CD4-positive, CD25-positive, alpha-beta regulatory T cell (primary cell): ENCODE results near the gene SETBP1. TPM values are rescaled to one million over a fixed set of nuclear protein-coding genes. Genes with fewer than 3 reads are reported as not detected.

Source experiments
- ATAC-seq, 2 donors: fragments of 150-1000 bp; cut with Tn5 transposase; one replicate each; pipeline ENCODE4 v1.10.0; 2021; ENCODE audit warnings: low read depth in 2 of 2, moderate number of reproducible peaks in 2 of 2, moderate library complexity in 1 of 2
- DNase-seq, 3 donors: peaks; one replicate each; pipeline versions ENCODE4 v3.0.0 to v3.0.0-alpha.2; 2012 to 2022; ENCODE audit warnings: mixed read lengths in 1 of 3
- H3K27ac ChIP-seq: one replicate; pipeline ENCODE4 v1.7.0; 2013; ENCODE audit warnings: mild to moderate bottlenecking, low read length; ENCODE audit not compliant: insufficient read depth, poor library complexity, severe bottlenecking
- H3K27me3 ChIP-seq: one replicate; pipeline ENCODE4 v1.7.0; 2013; ENCODE audit warnings: low read length; ENCODE audit not compliant: control insufficient read depth, insufficient read depth
- H3K36me3 ChIP-seq: one replicate; pipeline ENCODE4 v1.7.0; 2013; ENCODE audit warnings: mild to moderate bottlenecking, low read length, moderate library complexity; ENCODE audit not compliant: control insufficient read depth, insufficient read depth
- H3K4me1 ChIP-seq: 2 replicates; pipeline ENCODE4 v1.7.0; 2013; ENCODE audit warnings: mild to moderate bottlenecking, low read length; ENCODE audit not compliant: insufficient read depth, control insufficient read depth, poor library complexity, severe bottlenecking
- H3K4me3 ChIP-seq: one replicate; pipeline ENCODE4 v1.7.0; 2013; ENCODE audit warnings: low read depth, mild to moderate bottlenecking, low read length, moderate library complexity
- H3K9me3 ChIP-seq, 2 experiments: 1 replicate in 1 of 2; 2 replicates in 1 of 2; pipeline ENCODE4 v1.7.0; 2013; ENCODE audit warnings: low read length in 2 of 2, mild to moderate bottlenecking in 1 of 2, moderate library complexity in 1 of 2; ENCODE audit not compliant: control insufficient read depth in 2 of 2
- H3K27ac Mint-ChIP-seq, 3 donors: one replicate each; pipeline ENCODE4 v1.8.0; 2020 to 2022; ENCODE audit warnings: mild to moderate bottlenecking in 3 of 3, mixed read lengths in 3 of 3, moderate library complexity in 2 of 3
- H3K27me3 Mint-ChIP-seq: one replicate; pipeline ENCODE4 v1.8.0; 2022; ENCODE audit warnings: mild to moderate bottlenecking, mixed read lengths
- H3K36me3 Mint-ChIP-seq: one replicate; pipeline ENCODE4 v1.8.0; 2020; ENCODE audit warnings: mixed read lengths
- H3K4me1 Mint-ChIP-seq, 4 donors: one replicate each; pipeline ENCODE4 v1.8.0; 2020 to 2022; ENCODE audit warnings: mixed read lengths in 4 of 4, mild to moderate bottlenecking in 1 of 4
- H3K4me3 Mint-ChIP-seq, 4 donors: one replicate each; pipeline ENCODE4 v1.8.0; 2020 to 2022; ENCODE audit warnings: mild to moderate bottlenecking in 4 of 4, mixed read lengths in 4 of 4, moderate library complexity in 3 of 4
- H3K9me3 Mint-ChIP-seq, 7 donors: one replicate each; pipeline ENCODE4 v1.8.0; 2020 to 2022; ENCODE audit warnings: mixed read lengths in 7 of 7, mild to moderate bottlenecking in 3 of 7, moderate library complexity in 2 of 7
- polyA plus RNA-seq, 4 donors: library from polyadenylated mRNA; unstranded; fragments of 300-500 nt; fragmentation: Illumina TruSeq; gene quantifications; one replicate each; pipeline ENCODE4 v1.2.3, GENCODE V29; 2021
- total RNA-seq: library from RNA; stranded (reverse); gene quantifications from one replicate; pipeline ENCODE4 v1.2.3, GENCODE V29; 2022

Gene SETBP1
- total and polyA plus RNA-seq, 5 donors from 2014 or later: 0.32 to 1.6 (median 0.38) TPM; not detected in 2

GRCh38 chr18:45044787-45045186 is 364.1 kb downstream of the SETBP1 start:
- H3K27ac Mint-ChIP-seq: no peak overlapping the region
- H3K27me3 Mint-ChIP-seq: peaks cover 5% of the 10 kb centered on the region
- H3K4me1 Mint-ChIP-seq: no peaks in the 10 kb centered on the region
- H3K9me3 Mint-ChIP-seq: peaks cover 0 to 2% (median 0%) of the 10 kb centered on the region in 7 donors
- no peaks in the 10 kb centered on the region for H3K36me3 Mint-ChIP-seq
- no peaks in the 10 kb centered on the region for H3K4me1 ChIP-seq
- H3K4me3 Mint-ChIP-seq: no peak overlapping the region
- peaks cover 3% of the 10 kb centered on the region for H3K27me3 ChIP-seq
- no peak overlapping the region for H3K27ac ChIP-seq
- no peak overlapping the region for H3K4me3 ChIP-seq
- H3K9me3 ChIP-seq: no peaks in the 10 kb centered on the region
- no peak for DNase-seq
- no peaks in the 10 kb centered on the region for H3K36me3 ChIP-seq
- ATAC-seq: no peak

- Histone ChIP-seq H3K4me1 (no peaks in the 10 kb centered on the region), H3K27ac (no peak overlapping the region), H3K36me3 (no peaks in the 10 kb centered on the region), H3K4me3 (no peak overlapping the region), H3K27me3 (peaks cover 3% of the 10 kb centered on the region), H3K9me3 (no peaks in the 10 kb centered on the region)
- H3K27me3 Mint-ChIP-seq: peaks cover 5% of the 10 kb centered on the region
- H3K4me3 Mint-ChIP-seq: no peak overlapping the region
- H3K4me1 Mint-ChIP-seq: no peaks in the 10 kb centered on the region
- H3K27ac Mint-ChIP-seq: no peak overlapping the region
- no peaks in the 10 kb centered on the region for H3K36me3 Mint-ChIP-seq
- peaks cover 0 to 2% (median 0%) of the 10 kb centered on the region in 7 donors for H3K9me3 Mint-ChIP-seq
- no peak for ATAC-seq
- DNase-seq: no peak
Measured at GRCh38 chr18:45046228-45046627, 365.5 kb downstream of the SETBP1 start.

GRCh38 chr18:45046961-45047360 is 366.3 kb downstream of the SETBP1 start:
- Mint-ChIP-seq H3K27ac (no peak overlapping the region), H3K4me3 (no peak overlapping the region), H3K4me1 (no peaks in the 10 kb centered on the region), H3K9me3 (peaks cover 0 to 2% (median 0%) of the 10 kb centered on the region in 7 donors), H3K27me3 (peaks cover 5% of the 10 kb centered on the region), H3K36me3 (no peaks in the 10 kb centered on the region)
- ATAC-seq (no peak), DNase-seq (no peak)
- Histone ChIP-seq H3K27ac (no peak overlapping the region), H3K36me3 (no peaks in the 10 kb centered on the region), H3K9me3 (no peaks in the 10 kb centered on the region), H3K27me3 (peaks cover 3% of the 10 kb centered on the region), H3K4me3 (no peak overlapping the region), H3K4me1 (no peaks in the 10 kb centered on the region)

- peaks cover 3% of the 10 kb centered on the region for H3K27me3 ChIP-seq
- no peaks in the 10 kb centered on the region for H3K4me1 Mint-ChIP-seq
- peaks cover 0 to 2% (median 0%) of the 10 kb centered on the region in 7 donors for H3K9me3 Mint-ChIP-seq
- H3K36me3 ChIP-seq: no peaks in the 10 kb centered on the region
- H3K36me3 Mint-ChIP-seq: no peaks in the 10 kb centered on the region
- no peak overlapping the region for H3K27ac ChIP-seq
- H3K4me3 Mint-ChIP-seq: no peak overlapping the region
- peaks cover 5% of the 10 kb centered on the region for H3K27me3 Mint-ChIP-seq
- no peak overlapping the region for H3K27ac Mint-ChIP-seq
- H3K4me3 ChIP-seq: no peak overlapping the region
- no peak for ATAC-seq
- no peak for DNase-seq
- no peaks in the 10 kb centered on the region for H3K4me1 ChIP-seq
- H3K9me3 ChIP-seq: no peaks in the 10 kb centered on the region
Measured at GRCh38 chr18:45049578-45050319, 369.1 kb downstream of the SETBP1 start.

GRCh38 chr18:45050712-45051601 is 370.3 kb downstream of the SETBP1 start:
- H3K4me3 Mint-ChIP-seq: no peak overlapping the region
- no peak overlapping the region for H3K27ac Mint-ChIP-seq
- DNase-seq (no peak), ATAC-seq (no peak)
- no peaks in the 10 kb centered on the region for H3K4me1 ChIP-seq
- no peaks in the 10 kb centered on the region for H3K9me3 ChIP-seq
- no peaks in the 10 kb centered on the region for H3K36me3 Mint-ChIP-seq
- H3K4me1 Mint-ChIP-seq: no peaks in the 10 kb centered on the region
- H3K27ac ChIP-seq: no peak overlapping the region
- H3K4me3 ChIP-seq: no peak overlapping the region
- H3K9me3 Mint-ChIP-seq: peaks cover 0 to 2% (median 0%) of the 10 kb centered on the region in 7 donors
- H3K27me3 ChIP-seq: peaks cover 3% of the 10 kb centered on the region
- no peaks in the 10 kb centered on the region for H3K36me3 ChIP-seq
- peaks cover under 1% of the 10 kb centered on the region for H3K27me3 Mint-ChIP-seq

GRCh38 chr18:45054636-45055035 is 373.9 kb downstream of the SETBP1 start:
- no peak for DNase-seq
- ATAC-seq: no peak
- no peaks in the 10 kb centered on the region for H3K27me3 Mint-ChIP-seq

GRCh38 chr18:45055811-45056210 is 375.1 kb downstream of the SETBP1 start:
- Histone ChIP-seq H3K36me3 (no peaks in the 10 kb centered on the region), H3K9me3 (no peaks in the 10 kb centered on the region), H3K27ac (no peak overlapping the region), H3K27me3 (no peaks in the 10 kb centered on the region), H3K4me1 (no peaks in the 10 kb centered on the region), H3K4me3 (no peak overlapping the region)
- no peak for DNase-seq
- no peaks in the 10 kb centered on the region for H3K9me3 Mint-ChIP-seq
- H3K27me3 Mint-ChIP-seq: no peaks in the 10 kb centered on the region
- H3K4me3 Mint-ChIP-seq: no peak overlapping the region
- no peak overlapping the region for H3K27ac Mint-ChIP-seq
- ATAC-seq: no peak
- no peaks in the 10 kb centered on the region for H3K4me1 Mint-ChIP-seq
- no peaks in the 10 kb centered on the region for H3K36me3 Mint-ChIP-seq

More at GRCh38 chr18:45054636-45055035, 373.9 kb downstream of the SETBP1 start:
- Mint-ChIP-seq H3K4me1 (no peaks in the 10 kb centered on the region), H3K36me3 (no peaks in the 10 kb centered on the region), H3K4me3 (no peak overlapping the region), H3K9me3 (no peaks in the 10 kb centered on the region), H3K27ac (no peak overlapping the region)
- no peaks in the 10 kb centered on the region for H3K27me3 ChIP-seq
- no peaks in the 10 kb centered on the region for H3K4me1 ChIP-seq
- no peak overlapping the region for H3K4me3 ChIP-seq
- no peaks in the 10 kb centered on the region for H3K9me3 ChIP-seq
- no peak overlapping the region for H3K27ac ChIP-seq
- no peaks in the 10 kb centered on the region for H3K36me3 ChIP-seq
